CD14-positive monocyte (primary cell): ENCODE measurements around the gene PSG2. TPM values are rescaled to one million over a fixed set of nuclear protein-coding genes. Genes with fewer than 3 reads are reported as not detected.
"Not testable (repeated sequence)": the region's sequence is repeated elsewhere in the genome, so short reads cannot be mapped to it uniquely, and the experiment has no call there.

ENCODE experiments used
- DNase-seq, 3 donors: peaks; one replicate each; pipeline ENCODE4 v3.0.0-alpha.2; 2011 to 2022
- H2AFZ ChIP-seq: 2 replicates; pipeline ENCODE4 v1.6.0; 2012; ENCODE audit warnings: mild to moderate bottlenecking, low read depth, low read length, inconsistent platforms; ENCODE audit not compliant: insufficient read depth, poor library complexity, severe bottlenecking
- H3K27ac ChIP-seq, 2 donors: 1 replicate in 1 of 2; 2 replicates in 1 of 2; pipeline ENCODE4 v1.5.1; 2012 to 2013; ENCODE audit warnings: low read length in 2 of 2, control low read depth in 1 of 2, inconsistent platforms in 1 of 2, low read depth in 1 of 2, mild to moderate bottlenecking in 1 of 2
- H3K27me3 ChIP-seq, 2 donors: one replicate each; pipeline versions ENCODE4 v1.6.0 to v1.6.1; 2011 to 2013; ENCODE audit warnings: low read length in 2 of 2; ENCODE audit not compliant: control insufficient read depth in 2 of 2, insufficient read depth in 2 of 2
- H3K36me3 ChIP-seq, 2 donors: replicated peaks in 1 of 2; 1 replicate in 1 of 2; 2 replicates in 1 of 2; pipeline versions ENCODE4 v1.5.1 to v1.6.1; 2012 to 2013; ENCODE audit warnings: low read length in 2 of 2, control low read depth in 1 of 2, inconsistent platforms in 1 of 2, mild to moderate bottlenecking in 1 of 2; ENCODE audit not compliant: insufficient read depth in 2 of 2, control insufficient read depth in 1 of 2
- H3K4me1 ChIP-seq, 2 donors: 1 replicate in 1 of 2; 2 replicates in 1 of 2; pipeline versions ENCODE4 v1.5.1 to v1.6.1; 2012 to 2013; ENCODE audit warnings: low read length in 2 of 2, control low read depth in 1 of 2, inconsistent platforms in 1 of 2, mild to moderate bottlenecking in 1 of 2, moderate library complexity in 1 of 2; ENCODE audit not compliant: insufficient read depth in 2 of 2, control insufficient read depth in 1 of 2
- H3K4me2 ChIP-seq: replicated peaks from 2 replicates; pipeline ENCODE3; 2012; ENCODE audit warnings: low read length, moderate library complexity, mild to moderate bottlenecking; ENCODE audit not compliant: poor library complexity, severe bottlenecking; ENCODE audit errors: extremely low read depth
- H3K4me3 ChIP-seq, 3 experiments: fragments of 200-600 bp in 1 of 3; sonication (generic) in 1 of 3; replicated peaks in 1 of 3; 1 replicate in 2 of 3; 2 replicates in 1 of 3; pipeline ENCODE4 v1.5.1; 2011 to 2013; ENCODE audit warnings: low read length in 3 of 3, mild to moderate bottlenecking in 3 of 3, control low read depth in 2 of 3, low read depth in 2 of 3, inconsistent platforms in 1 of 3, moderate library complexity in 1 of 3
- H3K79me2 ChIP-seq: 2 replicates; pipeline ENCODE4 v1.6.0; 2012; ENCODE audit warnings: mild to moderate bottlenecking, control low read depth, inconsistent platforms, low read length, moderate library complexity; ENCODE audit not compliant: insufficient read depth
- H3K9ac ChIP-seq: 2 replicates; pipeline ENCODE4 v1.6.0; 2017; ENCODE audit warnings: low read length, mild to moderate bottlenecking; ENCODE audit not compliant: insufficient read depth, poor library complexity, severe bottlenecking
- H3K9me3 ChIP-seq, 2 donors: replicated peaks in 1 of 2; 1 replicate in 1 of 2; 2 replicates in 1 of 2; pipeline versions ENCODE4 v1.5.1 to v1.6.1; 2012 to 2013; ENCODE audit warnings: low read length in 2 of 2, control low read depth in 1 of 2; ENCODE audit not compliant: control insufficient read depth in 1 of 2, insufficient read depth in 1 of 2
- H4K20me1 ChIP-seq: 2 replicates; pipeline ENCODE4 v1.6.0; 2012; ENCODE audit warnings: mild to moderate bottlenecking, low read length, control low read depth, moderate library complexity; ENCODE audit not compliant: insufficient read depth
- H3K27ac Mint-ChIP-seq, 7 donors: one replicate each; pipeline ENCODE4 v1.8.0; 2020; ENCODE audit warnings: mild to moderate bottlenecking in 7 of 7, mixed read lengths in 7 of 7, moderate library complexity in 6 of 7, inconsistent platforms in 2 of 7
- H3K27me3 Mint-ChIP-seq, 3 donors: one replicate each; pipeline ENCODE4 v1.8.0; 2021 to 2022; ENCODE audit warnings: low read depth in 3 of 3, mild to moderate bottlenecking in 3 of 3, mixed read lengths in 3 of 3, moderate library complexity in 3 of 3, inconsistent platforms in 1 of 3
- H3K36me3 Mint-ChIP-seq, 2 donors: one replicate each; pipeline ENCODE4 v1.8.0; 2020; ENCODE audit warnings: mixed read lengths in 2 of 2, inconsistent platforms in 1 of 2, mild to moderate bottlenecking in 1 of 2
- H3K4me1 Mint-ChIP-seq: one replicate; pipeline ENCODE4 v1.8.0; 2020; ENCODE audit warnings: mild to moderate bottlenecking, mixed read lengths
- H3K4me3 Mint-ChIP-seq, 2 donors: one replicate each; pipeline ENCODE4 v1.8.0; 2020; ENCODE audit warnings: mild to moderate bottlenecking in 2 of 2, mixed read lengths in 2 of 2, moderate library complexity in 1 of 2
- H3K9me3 Mint-ChIP-seq, 7 donors: one replicate each; pipeline ENCODE4 v1.8.0; 2020 to 2022; ENCODE audit warnings: mixed read lengths in 7 of 7, mild to moderate bottlenecking in 6 of 7, moderate library complexity in 6 of 7, inconsistent platforms in 2 of 7
- CTCF ChIP-seq: fragments of 200-600 bp; IDR thresholded peaks from one replicate; pipeline ENCODE4 v1.8.0; 2022; ENCODE audit warnings: antibody characterized with exemption, mild to moderate bottlenecking
- WGBS: methylation state at CpG from one replicate; pipeline ENCODE4 v1.1.5; 2013; ENCODE audit warnings: missing lambda C conversion rate; ENCODE audit not compliant: insufficient coverage; 5-methylcytosine and 5-hydroxymethylcytosine counted together
- intact Hi-C, 2 donors: fragments of 100-400 bp; cut with micrococcal nuclease; formaldehyde crosslinking; loops; one replicate each; pipeline versions ENCODE4 v1.15.0 to v1.15.1; 2023
- polyA plus RNA-seq, 3 donors: library from polyadenylated mRNA; depleted of rRNA in 1 of 3; unstranded in 2 of 3; stranded (reverse) in 1 of 3; fragments of 300-500 nt in 2 of 3; fragments of >200 nt in 1 of 3; fragmentation: Illumina TruSeq in 2 of 3; gene quantifications; 1 replicate in 2 of 3; 2 replicates in 1 of 3; pipeline ENCODE4 v1.2.3, GENCODE V29; 2012 to 2021

The PSG2 gene
- polyA plus RNA-seq, 3 donors: not detected

DNA sequence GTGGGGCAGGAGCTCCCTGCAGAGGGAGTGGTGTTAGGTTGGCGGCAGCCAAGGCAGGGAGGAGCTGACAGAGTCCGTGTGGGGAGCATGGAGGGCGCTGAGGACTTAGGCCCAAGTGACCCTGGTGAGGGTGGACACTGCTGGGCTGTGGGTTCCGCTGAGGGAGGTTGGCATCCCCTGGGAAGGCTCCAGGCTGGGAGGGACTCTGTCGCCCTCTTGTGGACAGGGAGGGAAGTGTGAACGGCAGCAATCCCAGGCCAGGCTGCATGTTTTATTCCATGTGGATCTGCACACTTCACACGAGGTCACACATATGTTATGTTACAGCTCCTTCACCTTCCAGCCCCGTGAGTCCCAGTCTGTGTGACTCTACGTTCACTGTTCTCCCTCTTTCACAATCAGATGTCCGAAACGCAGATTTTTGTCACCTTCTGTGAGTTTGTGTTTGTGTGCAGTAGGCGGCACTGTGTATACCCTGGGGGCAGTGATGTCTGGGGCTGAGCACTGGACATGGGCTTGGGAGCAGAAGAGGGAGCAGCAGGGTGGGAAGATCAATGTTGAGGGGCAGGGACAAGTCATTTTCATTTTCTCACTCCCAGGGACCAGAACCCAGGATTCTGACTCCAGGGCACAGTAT, 1.8 kb upstream of the PSG2 start:
- H3K4me1 ChIP-seq, H2AFZ ChIP-seq, H3K4me1 Mint-ChIP-seq, H3K27ac ChIP-seq, H3K9me3 ChIP-seq, DNase-seq, intact Hi-C loops, H3K27me3 Mint-ChIP-seq, H3K4me3 ChIP-seq, H3K36me3 Mint-ChIP-seq, H3K4me3 Mint-ChIP-seq, H3K27ac Mint-ChIP-seq, H3K4me2 ChIP-seq, H3K9ac ChIP-seq, H3K36me3 ChIP-seq, H3K27me3 ChIP-seq, H4K20me1 ChIP-seq, H3K9me3 Mint-ChIP-seq, H3K79me2 ChIP-seq: not testable (repeated sequence)
- peak; percentile 62 for TF ChIP-seq CTCF
- WGBS: 52% methylated on average over 4 of the region's 12 CpGs

GRCh38 chr19:43083721-43084120, 1.2 kb upstream of the PSG2 start:
- H3K4me1 ChIP-seq, H3K36me3 Mint-ChIP-seq, H2AFZ ChIP-seq, H3K79me2 ChIP-seq, H3K9me3 Mint-ChIP-seq, H3K27me3 Mint-ChIP-seq, H3K4me3 ChIP-seq, intact Hi-C loops, H3K36me3 ChIP-seq, H4K20me1 ChIP-seq, H3K4me1 Mint-ChIP-seq, H3K4me3 Mint-ChIP-seq, H3K27me3 ChIP-seq, H3K9ac ChIP-seq, H3K4me2 ChIP-seq, DNase-seq, H3K27ac ChIP-seq, H3K27ac Mint-ChIP-seq, H3K9me3 ChIP-seq: not testable (repeated sequence)
- 95% methylated on average over 8 of the region's 9 CpGs for WGBS
